Measurements from ENCODE around the gene SLC16A12. TPM values are rescaled to one million over a fixed set of nuclear protein-coding genes. Genes with fewer than 3 reads are reported as not detected.

SLC16A12 gene
- total and polyA plus RNA-seq, 2 donors from 2014 or later: 19.0 to 38.8 TPM

DNA sequence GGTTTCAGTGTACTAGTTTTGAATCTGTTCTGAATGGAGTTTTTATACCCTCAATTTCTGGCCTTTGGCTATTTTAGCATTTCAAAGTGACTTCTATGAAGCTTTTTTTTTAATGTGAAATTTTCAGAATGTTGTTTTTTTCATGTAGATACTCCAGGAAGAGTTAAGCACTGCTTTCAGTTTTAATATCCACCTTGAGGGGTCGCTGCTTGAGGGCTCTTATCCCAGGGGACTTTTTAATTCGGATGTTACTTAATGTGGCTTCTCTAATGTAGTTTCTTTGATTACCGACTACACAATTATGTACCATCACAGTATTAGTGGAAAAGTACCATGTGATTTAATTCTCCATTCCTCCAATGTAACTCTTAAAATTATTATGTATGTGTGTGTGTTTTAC lies 115.8 kb downstream of the SLC16A12 start:
- no peak overlapping the region for H3K27ac ChIP-seq (ENCODE audit: low read depth in 2 of 2, low read length in 2 of 2)
- intact Hi-C loops (cut with DNase I): no loop called here
- H3K4me1 ChIP-seq (ENCODE audit: control insufficient read depth in 2 of 3, insufficient read depth in 2 of 3, low read depth in 1 of 3, low read length in 3 of 3): peaks cover 0 to 9% (median 9%) of the 10 kb centered on the region in 3 donors
- H3K36me3 ChIP-seq (ENCODE audit: control insufficient read depth in 2 of 3, insufficient read depth in 3 of 3, low read length in 3 of 3): peaks cover 0 to 14% (median 12%) of the 10 kb centered on the region in 3 donors
- H3K9ac ChIP-seq (ENCODE audit: low read length in 3 of 3): no peak overlapping the region
- TF ChIP-seq, protein P1, sequence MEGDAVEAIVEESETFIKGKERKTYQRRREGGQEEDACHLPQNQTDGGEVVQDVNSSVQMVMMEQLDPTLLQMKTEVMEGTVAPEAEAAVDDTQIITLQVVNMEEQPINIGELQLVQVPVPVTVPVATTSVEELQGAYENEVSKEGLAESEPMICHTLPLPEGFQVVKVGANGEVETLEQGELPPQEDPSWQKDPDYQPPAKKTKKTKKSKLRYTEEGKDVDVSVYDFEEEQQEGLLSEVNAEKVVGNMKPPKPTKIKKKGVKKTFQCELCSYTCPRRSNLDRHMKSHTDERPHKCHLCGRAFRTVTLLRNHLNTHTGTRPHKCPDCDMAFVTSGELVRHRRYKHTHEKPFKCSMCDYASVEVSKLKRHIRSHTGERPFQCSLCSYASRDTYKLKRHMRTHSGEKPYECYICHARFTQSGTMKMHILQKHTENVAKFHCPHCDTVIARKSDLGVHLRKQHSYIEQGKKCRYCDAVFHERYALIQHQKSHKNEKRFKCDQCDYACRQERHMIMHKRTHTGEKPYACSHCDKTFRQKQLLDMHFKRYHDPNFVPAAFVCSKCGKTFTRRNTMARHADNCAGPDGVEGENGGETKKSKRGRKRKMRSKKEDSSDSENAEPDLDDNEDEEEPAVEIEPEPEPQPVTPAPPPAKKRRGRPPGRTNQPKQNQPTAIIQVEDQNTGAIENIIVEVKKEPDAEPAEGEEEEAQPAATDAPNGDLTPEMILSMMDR (IDR thresholded peaks at IDR 0.05; ENCODE audit: borderline replicate concordance, extremely low read depth, insufficient read depth): peak; percentile 32
- no peak overlapping the region for H3K4me3 ChIP-seq (ENCODE audit: low read length in 3 of 3)
- no peaks in the 10 kb centered on the region for H3K27me3 ChIP-seq (ENCODE audit: control insufficient read depth, insufficient read depth, low read length)
- FAIRE-seq: peak; percentile 82
- peak in 1 of 5 donors; percentile 22 for DNase-seq
- H3K9me3 ChIP-seq (ENCODE audit: control insufficient read depth in 2 of 3, insufficient read depth in 1 of 3, low read length in 3 of 3): no peaks in the 10 kb centered on the region

DNA sequence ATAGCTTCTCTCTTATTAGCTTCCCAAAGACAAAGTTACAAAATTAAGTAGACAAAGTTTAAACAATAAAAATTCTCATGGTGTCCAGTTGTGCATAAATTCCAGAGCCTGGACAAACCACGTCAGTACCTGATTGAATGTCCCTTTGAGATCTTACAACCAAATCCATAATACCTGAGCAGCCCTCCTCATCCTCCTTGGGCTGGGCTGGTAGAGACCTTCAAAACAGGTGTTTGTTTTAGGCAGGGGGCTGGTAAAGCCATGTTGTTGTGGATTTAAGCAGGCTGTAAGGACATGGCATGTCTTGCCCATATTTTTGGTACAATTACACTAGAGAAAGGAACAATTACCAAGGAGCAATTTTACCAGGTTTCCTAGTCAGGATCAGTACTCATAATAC lies 118.9 kb downstream of the SLC16A12 start:
- Histone ChIP-seq H3K9ac (ENCODE audit: low read length in 3 of 3) (no peak overlapping the region), H3K27me3 (ENCODE audit: control insufficient read depth, insufficient read depth, low read length) (no peaks in the 10 kb centered on the region), H3K27ac (ENCODE audit: low read depth in 2 of 2, low read length in 2 of 2) (no peak overlapping the region), H3K4me3 (ENCODE audit: low read length in 3 of 3) (peak overlapping the region in 2 of 3 donors; percentile 0 to 29), H3K4me1 (ENCODE audit: control insufficient read depth in 2 of 3, insufficient read depth in 2 of 3, low read depth in 1 of 3, low read length in 3 of 3) (peaks cover 0 to 9% (median 6%) of the 10 kb centered on the region in 3 donors), H3K36me3 (ENCODE audit: control insufficient read depth in 2 of 3, insufficient read depth in 3 of 3, low read length in 3 of 3) (peaks cover 0 to 12% (median 10%) of the 10 kb centered on the region in 3 donors), H3K9me3 (ENCODE audit: control insufficient read depth in 2 of 3, insufficient read depth in 1 of 3, low read length in 3 of 3) (no peaks in the 10 kb centered on the region)
- TF ChIP-seq, protein P1 (IDR thresholded peaks at IDR 0.05; ENCODE audit: borderline replicate concordance, extremely low read depth, insufficient read depth): no peak
- DNase-seq (no peak), FAIRE-seq (no peak)
- intact Hi-C loops (cut with DNase I): no loop called here

DNA sequence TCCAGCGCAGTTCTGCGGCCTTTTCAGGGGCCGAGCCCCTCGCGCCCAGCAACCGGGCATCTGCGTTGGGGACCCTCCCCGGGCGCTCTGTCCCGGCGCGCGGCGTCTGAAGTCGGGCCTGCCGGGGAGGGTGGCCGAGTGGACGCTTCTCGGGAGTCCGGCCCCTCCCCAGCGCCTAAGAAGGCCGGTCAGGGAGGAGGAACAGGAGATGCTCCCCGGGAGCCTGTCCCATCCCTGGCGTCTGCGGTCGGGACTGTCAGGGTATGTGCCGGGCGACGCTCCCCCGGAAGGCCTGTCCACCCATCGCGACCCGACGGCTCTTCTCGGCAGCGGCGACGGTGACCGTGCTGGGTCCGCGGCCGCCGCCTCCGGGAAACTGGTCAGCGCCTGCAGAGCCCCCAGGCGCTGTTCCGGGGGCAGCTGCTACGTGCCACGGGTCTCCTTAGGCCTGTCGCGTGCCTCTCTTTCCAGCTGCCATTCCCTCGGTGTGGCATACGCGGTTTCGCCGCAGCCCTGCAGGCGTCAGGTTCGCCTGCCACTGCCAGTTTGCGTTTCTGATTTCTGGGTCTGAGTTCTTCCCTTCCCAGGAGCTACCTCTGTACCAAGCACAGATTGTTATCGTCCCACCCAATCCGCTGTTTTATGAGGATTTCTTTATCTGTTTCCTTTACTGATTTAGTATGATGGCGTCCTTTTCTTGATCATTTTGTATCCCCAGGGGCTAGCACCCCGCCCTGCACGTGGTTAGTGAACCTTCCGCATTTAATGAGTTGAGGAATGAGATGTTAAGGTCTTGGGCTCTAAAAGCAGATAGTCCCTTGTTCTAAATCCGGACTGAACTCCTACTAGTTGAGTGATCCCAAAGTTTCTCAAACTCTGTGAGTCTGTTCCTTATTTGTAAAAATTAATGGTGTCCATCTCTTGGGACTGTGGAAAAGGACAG lies 120.2 kb downstream of the SLC16A12 start:
- intact Hi-C loops (cut with DNase I): no loop called here
- peak overlapping the region; percentile 56 to 86 (median 79) for H3K9ac ChIP-seq (ENCODE audit: low read length in 3 of 3)
- peaks cover 0 to 9% (median 6%) of the 10 kb centered on the region in 3 donors for H3K4me1 ChIP-seq (ENCODE audit: control insufficient read depth in 2 of 3, insufficient read depth in 2 of 3, low read depth in 1 of 3, low read length in 3 of 3)
- H3K9me3 ChIP-seq (ENCODE audit: control insufficient read depth in 2 of 3, insufficient read depth in 1 of 3, low read length in 3 of 3): no peaks in the 10 kb centered on the region
- no peak for FAIRE-seq
- peak; percentile 64 to 89 (median 77) for DNase-seq
- TF ChIP-seq, protein P1 (IDR thresholded peaks at IDR 0.05; ENCODE audit: borderline replicate concordance, extremely low read depth, insufficient read depth): no peak
- peak overlapping the region; percentile 78 to 89 (median 89) for H3K4me3 ChIP-seq (ENCODE audit: low read length in 3 of 3)
- H3K27me3 ChIP-seq (ENCODE audit: control insufficient read depth, insufficient read depth, low read length): no peaks in the 10 kb centered on the region
- H3K36me3 ChIP-seq (ENCODE audit: control insufficient read depth in 2 of 3, insufficient read depth in 3 of 3, low read length in 3 of 3): peaks cover 0 to 10% (median 6%) of the 10 kb centered on the region in 3 donors
- peak overlapping the region; percentile 96 to 98 for H3K27ac ChIP-seq (ENCODE audit: low read depth in 2 of 2, low read length in 2 of 2)
